Large intestine (tissue), 12 donors: ENCODE results near the gene PCDHGA2. TPM values are rescaled to one million over a fixed set of nuclear protein-coding genes. Genes with fewer than 3 reads are reported as not detected.
A peak's percentile ranks its signal among the peaks of the same experiment; 100 is the strongest.
"Not testable (repeated sequence)": the region's sequence is repeated elsewhere in the genome, so short reads cannot be mapped to it uniquely, and the experiment has no call there.

Experiments
- DNase-seq, 2 donors: peaks; one replicate each; pipeline versions ENCODE4 v3.0.0 to v3.0.0-alpha.2; 2013
- H3K27ac ChIP-seq: one replicate; pipeline ENCODE4 v1.5.1; 2013; ENCODE audit warnings: low read length
- H3K27me3 ChIP-seq: 2 replicates; pipeline ENCODE4 v1.6.1; 2013; ENCODE audit warnings: low read length; ENCODE audit not compliant: control insufficient read depth, insufficient read depth
- H3K36me3 ChIP-seq: 2 replicates; pipeline ENCODE4 v1.6.1; 2013; ENCODE audit warnings: low read length; ENCODE audit not compliant: control insufficient read depth, insufficient read depth
- H3K4me1 ChIP-seq: one replicate; pipeline ENCODE4 v1.6.1; 2013; ENCODE audit warnings: low read length; ENCODE audit not compliant: control insufficient read depth, insufficient read depth
- H3K4me3 ChIP-seq: one replicate; pipeline ENCODE4 v1.5.1; 2013; ENCODE audit warnings: low read length
- H3K9me3 ChIP-seq: one replicate; pipeline ENCODE4 v1.6.1; 2013; ENCODE audit warnings: mild to moderate bottlenecking, low read depth, low read length, moderate library complexity; ENCODE audit not compliant: control insufficient read depth
- WGBS: methylation state at CpG from one replicate; pipeline ENCODE4 v1.1.5; 2013; ENCODE audit warnings: low lambda C conversion rate; ENCODE audit not compliant: insufficient coverage; 5-methylcytosine and 5-hydroxymethylcytosine counted together
- long read RNA-seq, 11 donors: transcript quantifications; one replicate each; lab custom pipeline, GENCODE V29; 2026
- polyA plus RNA-seq: library from polyadenylated mRNA; unstranded; fragments of 120-200 nt; gene quantifications from one replicate; pipeline ENCODE4 v1.2.1, GENCODE V29; 2013

PCDHGA2 gene
- polyA plus RNA-seq: 1.3 TPM
- long read RNA-seq, donor 1, full-length matches to known transcripts: 1 of 1 reads
- long read RNA-seq, donor 1, partial matches to known transcripts: 0 of 1 reads
- long read RNA-seq, donor 1, other reads (novel, unspliced or antisense): 0 of 1 reads
- long read RNA-seq, donor 2, full-length matches to known transcripts: 1 of 1 reads
- long read RNA-seq, donor 2, partial matches to known transcripts: 0 of 1 reads
- long read RNA-seq, donor 2, other reads (novel, unspliced or antisense): 0 of 1 reads
- long read RNA-seq, donor 3, full-length matches to known transcripts: 3 of 3 reads
- long read RNA-seq, donor 3, partial matches to known transcripts: 0 of 3 reads
- long read RNA-seq, donor 3, other reads (novel, unspliced or antisense): 0 of 3 reads
- long read RNA-seq, donor 4: 0 reads
- long read RNA-seq, donor 5, full-length matches to known transcripts: 2 of 2 reads
- long read RNA-seq, donor 5, partial matches to known transcripts: 0 of 2 reads
- long read RNA-seq, donor 5, other reads (novel, unspliced or antisense): 0 of 2 reads
- long read RNA-seq, donor 6: 0 reads
- long read RNA-seq, donor 7: 0 reads
- long read RNA-seq, donor 8, full-length matches to known transcripts: 2 of 2 reads
- long read RNA-seq, donor 8, partial matches to known transcripts: 0 of 2 reads
- long read RNA-seq, donor 8, other reads (novel, unspliced or antisense): 0 of 2 reads
- long read RNA-seq, donor 9, full-length matches to known transcripts: 3 of 3 reads
- long read RNA-seq, donor 9, partial matches to known transcripts: 0 of 3 reads
- long read RNA-seq, donor 9, other reads (novel, unspliced or antisense): 0 of 3 reads
- long read RNA-seq, donor 10: 0 reads
- long read RNA-seq, donor 11, full-length matches to known transcripts: 1 of 1 reads
- long read RNA-seq, donor 11, partial matches to known transcripts: 0 of 1 reads
- long read RNA-seq, donor 11, other reads (novel, unspliced or antisense): 0 of 1 reads

DNA sequence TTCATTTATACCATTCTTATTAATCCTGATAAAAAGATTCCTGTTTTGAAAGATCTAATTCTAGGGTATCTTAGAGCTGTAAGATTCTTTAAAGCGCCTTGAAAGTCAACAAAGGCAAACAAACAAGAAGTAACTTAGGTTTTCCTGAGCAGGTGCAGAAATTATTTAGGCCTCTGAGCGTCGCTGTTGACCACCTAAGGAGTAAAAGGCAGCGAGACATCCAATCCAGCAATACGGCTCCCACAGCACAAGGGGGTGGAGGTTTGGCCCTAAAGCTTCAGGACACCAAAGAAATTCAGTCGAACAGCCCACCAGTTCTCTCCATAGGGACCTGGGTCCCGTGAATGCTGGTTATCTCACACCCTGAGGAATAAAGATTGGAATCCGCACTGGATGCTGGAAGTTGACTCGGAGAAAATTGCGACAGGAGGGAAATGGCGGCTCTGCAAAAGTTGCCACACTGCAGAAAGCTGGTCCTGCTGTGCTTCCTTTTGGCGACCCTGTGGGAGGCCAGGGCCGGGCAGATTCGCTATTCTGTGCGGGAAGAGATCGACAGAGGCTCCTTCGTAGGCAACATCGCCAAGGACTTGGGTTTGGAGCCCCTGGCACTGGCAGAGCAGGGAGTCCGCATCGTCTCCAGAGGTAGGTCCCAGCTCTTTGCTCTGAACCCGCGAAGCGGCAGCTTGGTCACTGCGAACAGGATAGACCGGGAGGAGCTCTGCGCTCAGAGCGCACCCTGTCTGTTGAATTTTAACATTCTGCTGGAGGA is at the start of gene PCDHGA2:
TSS of gene PCDHGA2 (plus strand) at position 223 of the 769 bp plus-strand sequence.
- no peak for DNase-seq
- no peak within 1 kb of the TSS for H3K27ac ChIP-seq
- WGBS: no CpG with 5 or more reads among the region's 27 CpGs
- H3K36me3 ChIP-seq: no peaks in the 10 kb centered on the region
- peaks cover 30% of the 10 kb centered on the region for H3K27me3 ChIP-seq
- peak within 1 kb of the TSS; percentile 10 for H3K4me3 ChIP-seq
- peaks cover 20% of the 10 kb centered on the region for H3K9me3 ChIP-seq
- H3K4me1 ChIP-seq: no peaks in the 10 kb centered on the region

DNA sequence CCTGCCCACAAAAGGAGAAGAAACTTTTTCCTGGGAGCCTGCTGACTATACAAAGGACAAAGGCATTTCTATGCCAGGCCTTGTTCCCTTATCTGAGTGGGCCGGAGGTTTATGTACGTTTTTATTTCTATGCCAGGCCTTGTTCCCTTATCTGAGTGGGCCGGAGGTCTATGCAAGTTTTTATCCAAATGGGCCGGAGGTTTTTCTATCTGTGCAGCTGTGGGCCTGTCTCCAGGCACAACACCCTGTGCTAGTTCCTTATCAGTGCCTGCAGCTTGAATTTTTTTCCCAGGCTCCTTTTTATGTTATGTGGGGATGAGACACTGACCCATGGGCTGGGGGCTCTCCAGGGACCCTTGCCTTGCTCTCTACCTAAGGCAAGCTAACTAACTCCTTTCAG is 40.2 kb upstream of the PCDHGA2 start:
- H3K9me3 ChIP-seq: peaks cover 44% of the 10 kb centered on the region
- no peak overlapping the region for H3K4me3 ChIP-seq
- no peak for DNase-seq
- H3K4me1 ChIP-seq: no peaks in the 10 kb centered on the region
- H3K27me3 ChIP-seq: no peaks in the 10 kb centered on the region
- H3K36me3 ChIP-seq: no peaks in the 10 kb centered on the region
- H3K27ac ChIP-seq: no peak overlapping the region
- WGBS: no CpG with 5 or more reads among the region's 4 CpGs

DNA sequence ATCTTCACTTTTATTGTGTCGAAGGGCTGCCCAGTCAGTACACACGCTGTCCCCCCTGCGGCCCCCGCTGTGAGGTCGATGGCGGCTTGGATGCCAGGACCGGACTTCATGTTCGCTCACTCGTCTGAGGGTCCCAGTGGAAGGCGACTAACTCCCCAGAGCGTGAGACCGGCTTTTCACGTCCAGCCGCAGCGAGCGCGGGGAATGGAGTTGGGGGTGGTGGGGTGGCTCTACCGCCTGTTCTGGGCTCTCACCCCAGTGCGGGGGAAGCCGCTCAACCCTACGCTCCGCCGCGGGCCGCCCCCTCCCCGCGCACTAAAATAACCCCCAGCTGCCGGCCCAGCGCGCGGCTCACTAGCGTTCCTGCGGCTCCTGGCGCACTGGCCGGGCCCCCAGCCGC is 34.8 kb upstream of the PCDHGA2 start, which contains the start of gene SLC25A2:
TSS of gene SLC25A2 (minus strand) at position 294 of the 400 bp plus-strand sequence. CDS start at position 110, 184 bp downstream.
- WGBS: no CpG with 5 or more reads among the region's 36 CpGs
- H3K9me3 ChIP-seq: peaks cover 48% of the 10 kb centered on the region

DNA sequence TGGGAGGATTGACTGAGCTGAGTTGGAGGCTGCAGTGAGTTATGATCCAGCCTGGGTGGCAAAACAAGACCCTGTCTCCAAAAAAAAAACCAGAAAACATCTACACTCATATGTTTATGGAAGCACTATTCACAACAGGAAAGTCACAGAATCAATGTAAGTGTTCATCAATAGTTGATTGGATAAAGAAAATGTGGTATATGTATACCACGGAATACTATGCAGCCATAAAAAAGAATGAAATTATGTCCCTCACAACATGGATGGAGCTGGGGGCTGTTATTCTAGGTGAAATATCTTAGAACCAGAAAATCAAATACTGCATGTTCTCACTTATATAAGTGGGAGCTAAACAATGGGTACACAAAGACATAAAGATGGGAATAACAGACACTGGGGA is 31.9 kb upstream of the PCDHGA2 start:
- Histone ChIP-seq H3K36me3 (no peaks in the 10 kb centered on the region), H3K9me3 (peaks cover 52% of the 10 kb centered on the region), H3K27ac (no peak overlapping the region), H3K27me3 (no peaks in the 10 kb centered on the region), H3K4me1 (no peaks in the 10 kb centered on the region), H3K4me3 (no peak overlapping the region)
- 100% methylated on average over 1 of the region's 1 CpG for WGBS
- DNase-seq: no peak

More for the DNA sequence above, 34.8 kb upstream of the PCDHGA2 start, which contains the start of gene SLC25A2:
- H3K27me3 ChIP-seq: no peaks in the 10 kb centered on the region
- H3K4me3 ChIP-seq: no peak within 1 kb of the TSS
- no peak within 1 kb of the TSS for H3K27ac ChIP-seq
- H3K36me3 ChIP-seq: no peaks in the 10 kb centered on the region
- no peaks in the 10 kb centered on the region for H3K4me1 ChIP-seq
- DNase-seq: no peak

DNA sequence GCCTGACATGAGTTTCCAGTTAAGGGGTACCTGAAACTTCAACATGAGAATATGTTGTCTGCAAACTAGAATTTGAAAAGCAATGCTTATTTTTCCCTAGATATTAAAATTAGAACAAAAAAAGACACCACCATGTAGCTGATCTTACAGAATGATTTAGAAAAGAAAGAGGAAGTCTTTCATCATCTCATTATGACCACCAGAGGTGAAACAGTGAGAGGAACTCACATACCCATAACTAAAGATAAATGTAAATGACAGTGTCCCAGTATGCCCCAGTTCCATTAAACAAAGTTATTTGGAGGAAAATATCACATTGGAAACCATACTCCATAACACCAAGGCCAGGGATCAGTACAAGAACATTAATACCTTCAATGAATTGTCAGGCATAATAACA is 24.8 kb upstream of the PCDHGA2 start:
- DNase-seq: no peak
- Histone ChIP-seq H3K27ac (no peak overlapping the region), H3K27me3 (no peaks in the 10 kb centered on the region), H3K9me3 (peaks cover 53% of the 10 kb centered on the region), H3K4me3 (no peak overlapping the region), H3K4me1 (no peaks in the 10 kb centered on the region), H3K36me3 (no peaks in the 10 kb centered on the region)

DNA sequence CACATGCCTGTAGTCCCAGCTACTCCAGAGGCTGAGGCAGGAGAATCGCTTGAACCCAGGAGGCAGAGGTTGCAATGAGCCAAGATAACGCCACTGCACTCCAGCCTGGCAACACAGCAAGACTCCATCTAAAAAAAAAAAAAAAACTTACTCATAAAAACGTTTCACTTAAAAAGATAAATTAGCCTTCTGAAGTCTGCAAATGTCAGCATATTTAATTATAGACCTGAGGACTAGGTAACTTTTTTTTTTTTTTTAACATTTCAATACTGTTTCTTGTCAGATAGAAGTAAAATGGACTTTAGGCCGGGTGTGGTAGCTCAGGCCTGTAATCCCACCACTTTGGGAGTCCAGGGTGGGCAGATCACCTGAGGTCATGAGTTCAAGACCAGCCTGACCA is 21.6 kb upstream of the PCDHGA2 start:
- peaks cover 67% of the 10 kb centered on the region for H3K9me3 ChIP-seq
- no CpG with 5 or more reads among the region's 4 CpGs for WGBS
- H3K36me3 ChIP-seq: not testable (repeated sequence)

DNA sequence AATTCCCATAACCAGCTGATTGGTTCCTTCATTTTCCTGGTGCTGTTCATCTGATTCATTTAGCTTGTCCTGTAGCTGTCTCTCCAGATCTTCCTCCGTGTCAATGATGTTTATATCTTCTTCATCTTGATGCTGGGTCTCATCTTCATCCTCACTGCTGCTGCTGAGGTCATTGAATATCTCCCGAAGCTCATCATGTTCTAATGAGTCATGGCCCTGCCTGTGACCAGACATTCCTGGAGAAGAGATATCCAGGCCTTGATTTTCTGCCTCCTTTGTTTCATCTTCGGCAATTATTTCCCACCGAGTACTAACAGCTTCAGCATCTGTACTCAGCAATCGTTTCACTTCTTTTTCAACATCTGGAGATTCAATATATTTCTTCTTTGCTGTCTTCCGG is 19.4 kb upstream of the PCDHGA2 start:
- Histone ChIP-seq H3K27me3 (no peaks in the 10 kb centered on the region), H3K4me3 (no peak overlapping the region), H3K9me3 (peaks cover 56% of the 10 kb centered on the region), H3K36me3 (peaks cover 8% of the 10 kb centered on the region), H3K4me1 (peaks cover 3% of the 10 kb centered on the region), H3K27ac (no peak overlapping the region)
- no peak for DNase-seq
- 89% methylated on average over 3 of the region's 6 CpGs for WGBS

More for the DNA sequence above, 21.6 kb upstream of the PCDHGA2 start:
- not testable (repeated sequence) for DNase-seq, H3K27ac ChIP-seq, H3K4me1 ChIP-seq, H3K27me3 ChIP-seq, H3K4me3 ChIP-seq

DNA sequence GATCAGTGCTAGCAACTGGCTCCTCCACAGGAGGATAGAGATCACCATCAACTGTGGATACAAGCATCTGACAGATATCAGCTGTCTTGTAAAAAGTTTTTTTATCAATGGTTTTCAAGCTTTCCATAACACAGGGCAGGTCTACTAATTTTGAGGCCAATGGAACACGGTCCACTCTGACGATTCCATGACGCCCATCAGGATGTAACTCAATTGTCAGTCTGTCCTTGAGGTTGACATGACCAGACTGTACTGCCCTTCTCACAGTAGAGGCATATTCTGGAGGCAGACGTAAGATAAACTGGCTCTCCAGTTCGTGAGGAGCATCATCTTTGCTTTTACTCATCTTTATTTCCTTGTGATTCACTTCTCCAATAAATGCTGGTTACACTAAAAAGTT is 18.9 kb upstream of the PCDHGA2 start:
- no peak overlapping the region for H3K27ac ChIP-seq
- peaks cover 8% of the 10 kb centered on the region for H3K36me3 ChIP-seq
- H3K4me1 ChIP-seq: peaks cover 3% of the 10 kb centered on the region
- H3K27me3 ChIP-seq: no peaks in the 10 kb centered on the region
- H3K9me3 ChIP-seq: peaks cover 56% of the 10 kb centered on the region
- DNase-seq: no peak
- H3K4me3 ChIP-seq: peak overlapping the region; percentile 89
- 29% methylated on average over 1 of the region's 5 CpGs for WGBS

DNA sequence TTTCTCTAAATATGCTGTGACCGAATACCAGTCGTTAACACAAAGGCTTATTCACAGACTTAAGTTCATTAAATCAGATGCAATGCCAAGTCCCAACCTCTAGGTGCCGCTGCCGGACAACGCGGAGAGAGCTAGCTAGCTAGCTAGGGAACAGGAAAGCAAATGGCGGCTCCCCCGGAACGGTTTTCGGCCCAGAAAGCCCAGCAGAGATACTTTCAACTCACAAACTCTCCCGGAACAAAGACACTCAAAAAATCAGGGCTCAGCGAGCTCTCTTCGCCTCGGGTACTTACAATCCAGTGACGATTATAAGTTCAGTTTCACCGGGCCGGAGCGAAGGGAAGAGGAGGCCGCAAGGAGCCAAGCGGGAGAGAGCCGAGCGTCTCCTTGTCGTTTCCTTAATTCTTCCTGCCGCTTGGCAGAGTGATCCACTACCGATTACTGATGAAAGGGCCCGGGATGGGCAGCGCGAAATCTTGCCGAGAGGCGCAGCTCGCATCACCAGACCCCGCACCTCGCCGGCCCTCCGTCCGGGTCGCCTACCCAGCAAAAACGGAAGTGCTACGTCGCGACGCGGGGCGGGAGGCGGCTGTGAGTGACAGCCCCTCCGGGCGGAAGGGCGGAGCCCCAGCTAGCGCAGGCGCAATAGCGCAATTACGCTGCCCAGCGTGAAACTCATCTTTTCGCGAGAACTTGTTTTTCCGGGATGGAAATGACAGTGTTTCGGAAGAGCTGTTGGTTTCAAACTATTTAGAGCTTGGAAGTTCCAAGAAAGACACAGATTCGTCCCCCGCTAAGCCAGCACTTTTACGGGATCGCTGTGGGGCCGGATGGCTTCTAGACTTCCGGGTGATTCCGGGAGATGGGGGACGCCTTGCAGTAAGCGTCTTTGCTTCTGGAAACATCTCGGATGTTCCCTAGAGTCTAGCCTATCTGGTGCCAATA is 18.1 kb upstream of the PCDHGA2 start, which contains the start of gene TAF7:
TSS of gene TAF7 (minus strand) at position 560 of the 945 bp plus-strand sequence. CDS start 740 bp downstream, outside the sequence.
- no CpG with 5 or more reads among the region's 67 CpGs for WGBS
- peaks cover 59% of the 10 kb centered on the region for H3K9me3 ChIP-seq
- H3K27ac ChIP-seq: peak within 1 kb of the TSS; percentile 96
- peaks cover 8% of the 10 kb centered on the region for H3K36me3 ChIP-seq
- no peaks in the 10 kb centered on the region for H3K27me3 ChIP-seq
- peaks cover 3% of the 10 kb centered on the region for H3K4me1 ChIP-seq
- peak within 1 kb of the TSS; percentile 89 for H3K4me3 ChIP-seq
- DNase-seq: peak; percentile 93 to 94
